ENCODE results near the gene FAM200B.

- no peak for TF ChIP-seq CTCF (IDR thresholded peaks at IDR 0.05; ENCODE audit: low read depth, low read length)
- no peak for TF ChIP-seq EZH2phosphoT487 (IDR thresholded peaks at IDR 0.05; ENCODE audit: low read depth)
These were observed 15.2 kb downstream of the FAM200B start for GRCh38 chr4:15696866-15697265.

Measured in OCI-LY3 (cell line).